HepG2 (cell line): ENCODE results near the gene USP32. TPM values are rescaled to one million over a fixed set of nuclear protein-coding genes. Genes with fewer than 3 reads are reported as not detected.

Source experiments
- ATAC-seq: fragments of 200-7000 bp; cut with Tn5 transposase; 3 replicates; pipeline ENCODE4 v1.9.1; 2020; ENCODE audit warnings: mild to moderate bottlenecking, moderate library complexity
- BruUV-seq: library from RNA; stranded (reverse); fragments of 400-500 nt; replicated peaks from 2 replicates; lab custom pipeline; 2021; lab: Mats Ljungman, UMichigan
- CTCF ChIA-PET: fragments of 300-600 bp; formaldehyde crosslinking; extraction: SDS; loops from one replicate; lab custom pipeline; 2021; ENCODE audit warnings: low total read pairs, inconsistent platforms, low intra/inter-chr PET ratio; lab: Yijun Ruan, JAX
- POLR2A ChIA-PET: fragments of 350-600 bp; sonication (Branson Sonifier 250); formaldehyde crosslinking; loops from one replicate; lab custom pipeline; 2020; ENCODE audit warnings: antibody characterized with exemption, inconsistent platforms; lab: Yijun Ruan, JAX
- DNase-seq: peaks from one replicate; pipeline ENCODE4 v3.0.0-alpha.2; 2015; ENCODE audit warnings: low spot score
- FAIRE-seq: peaks from 3 replicates; lab custom pipeline; 2011; peaks lifted over from hg19 to GRCh38; lab: Jason Lieb, UNC
- H2AFZ ChIP-seq: one replicate; pipeline ENCODE4 v1.6.1; 2011; ENCODE audit warnings: low read length, inconsistent platforms
- H3K27ac ChIP-seq: fragments of 300-600 bp; 3 replicates; pipeline ENCODE4 v1.8.0; 2011; ENCODE audit warnings: mixed run types, mild to moderate bottlenecking, mixed read lengths, low read length, inconsistent platforms; ENCODE audit not compliant: insufficient read depth; ENCODE audit errors: extremely low read length
- H3K27me3 ChIP-seq, 2 experiments: fragments of 200-600 bp in 1 of 2; 2 replicates in 1 of 2; 3 replicates in 1 of 2; pipeline versions ENCODE4 v1.6.0 to v1.8.0; 2011; ENCODE audit warnings: low read length in 2 of 2, mild to moderate bottlenecking in 2 of 2, moderate library complexity in 2 of 2, inconsistent platforms in 1 of 2; ENCODE audit not compliant: insufficient read depth in 2 of 2, control insufficient read depth in 1 of 2
- H3K36me3 ChIP-seq, 2 experiments: fragments of 200-600 bp in 1 of 2; replicated peaks in 1 of 2; 2 replicates in 1 of 2; 3 replicates in 1 of 2; pipeline versions ENCODE4 v1.5.1 to v1.8.0; 2011; ENCODE audit warnings: low read length in 2 of 2, inconsistent platforms in 1 of 2; ENCODE audit not compliant: insufficient read depth in 2 of 2, control insufficient read depth in 1 of 2
- H3K4me1 ChIP-seq: 2 replicates; pipeline ENCODE4 v1.5.1; 2012; ENCODE audit warnings: low read length, inconsistent platforms; ENCODE audit not compliant: insufficient read depth
- H3K4me2 ChIP-seq: 2 replicates; pipeline ENCODE4 v1.6.0; 2011; ENCODE audit warnings: low read depth, low read length, inconsistent platforms
- H3K4me3 ChIP-seq, 3 experiments: fragments of 200-600 bp in 1 of 3; sonication (generic), shearing (Covaris generic) in 1 of 3; replicated peaks in 1 of 3; 2 replicates each; pipeline ENCODE4 v1.5.1; 2011 to 2016; ENCODE audit warnings: low read length in 3 of 3, inconsistent platforms in 2 of 3, low read depth in 2 of 3, mild to moderate bottlenecking in 2 of 3, control low read depth in 1 of 3, mixed read lengths in 1 of 3; ENCODE audit not compliant: insufficient read depth in 1 of 3
- H3K79me2 ChIP-seq: one replicate; pipeline ENCODE4 v1.6.1; 2011; ENCODE audit warnings: low read length, inconsistent platforms; ENCODE audit not compliant: insufficient read depth
- H3K9ac ChIP-seq: 2 replicates; pipeline ENCODE4 v1.6.0; 2011; ENCODE audit warnings: mild to moderate bottlenecking, low read depth, low read length, inconsistent platforms; ENCODE audit not compliant: insufficient read depth
- H3K9me3 ChIP-seq: 2 replicates; pipeline ENCODE4 v1.5.1; 2012; ENCODE audit warnings: mild to moderate bottlenecking, low read length
- H4K20me1 ChIP-seq: 2 replicates; pipeline ENCODE4 v1.6.0; 2011; ENCODE audit warnings: inconsistent platforms, mild to moderate bottlenecking, low read length, moderate library complexity; ENCODE audit not compliant: insufficient read depth
- ATF4 ChIP-seq, 2 experiments: fragments of 450-650 bp in 1 of 2; sonication (generic) in 1 of 2; formaldehyde crosslinking; IDR thresholded peaks; 2 replicates each; pipeline versions ENCODE4 v1.5.0 to v1.8.0; 2020 to 2022; ENCODE audit warnings: mild to moderate bottlenecking in 1 of 2, missing genetic modification reagents in 1 of 2
- BHLHE40 ChIP-seq: IDR thresholded peaks from 2 replicates; pipeline ENCODE4 v1.6.1; 2011; ENCODE audit warnings: low read length, improper control_type of control experiment
- DR1 ChIP-seq: sonication (generic); formaldehyde crosslinking; IDR thresholded peaks from 2 replicates; pipeline ENCODE4 v1.8.0; 2021; ENCODE audit warnings: mild to moderate bottlenecking, missing genetic modification reagents, inconsistent platforms
- KLF9 ChIP-seq: IDR thresholded peaks from 2 replicates; pipeline ENCODE4 v1.6.1; 2016; ENCODE audit warnings: low read depth
- TCF7L2 ChIP-seq: IDR thresholded peaks from 2 replicates; pipeline ENCODE4 v1.6.1; 2011; ENCODE audit warnings: mild to moderate bottlenecking, low read depth, low read length, moderate library complexity
- ZNF382 ChIP-seq: sonication (generic); formaldehyde crosslinking; IDR thresholded peaks from 2 replicates; pipeline ENCODE4 v1.5.0; 2020; ENCODE audit warnings: missing genetic modification reagents, mild to moderate bottlenecking, borderline replicate concordance
- WGBS: methylation state at CpG from one replicate; pipeline ENCODE4 v1.1.6; 2017; ENCODE audit warnings: low lambda C conversion rate; 5-methylcytosine and 5-hydroxymethylcytosine counted together
- in situ Hi-C: cut with HindIII; loops from 2 replicates; pipeline ENCODE4 v1.10.0; 2017; ENCODE audit warnings: low pct_unique_long_range_greater_than_20kb; ENCODE audit not compliant: extremely low pct_ligation_motif_present
- intact Hi-C: fragments of 100-400 bp; cut with micrococcal nuclease; formaldehyde crosslinking; loops from one replicate; pipeline ENCODE4 v1.10.0; 2022; ENCODE audit not compliant: unreplicated experiment
- polyA plus RNA-seq, 8 experiments: library from polyadenylated mRNA; depleted of rRNA in 3 of 8; stranded (reverse) in 7 of 8; unstranded in 1 of 8; fragments of >200 nt; fragmentation: Illumina TruSeq in 4 of 8; extraction: Trizol in 4 of 8; gene quantifications; 2 replicates each; pipeline versions ENCODE4 v1.2.1 to v1.2.3, GENCODE V29; 2011 to 2016; ENCODE audit warnings: low read depth in 4 of 8, missing spikeins in 1 of 8, mixed read lengths in 1 of 8; ENCODE audit not compliant: insufficient read depth in 1 of 8
- total RNA-seq, 5 experiments: library from RNA; depleted of rRNA; stranded (reverse); fragments of >200 nt; fragmentation: Illumina TruSeq; extraction: Trizol; gene quantifications; 2 replicates each; pipeline ENCODE4 v1.2.3, GENCODE V29; 2016; ENCODE audit warnings: low read depth in 1 of 5
- TF ChIP-seq, protein P1 (sequence below): sonication (generic); IDR thresholded peaks from 2 replicates; pipeline ENCODE4 v1.6.1; 2016; ENCODE audit warnings: low read depth, borderline replicate concordance
- TF ChIP-seq, protein P2 (sequence below): sonication (generic); formaldehyde crosslinking; conservative IDR thresholded peaks from 2 replicates; pipeline ENCODE4 v1.5.0; 2020; ENCODE audit warnings: missing genetic modification reagents

USP32 gene
- total and polyA plus RNA-seq, 2 of the 13 experiments (the other 11 are each of a cell fraction or from before 2014, with no cell fraction given), result 24.9 to 39.9 TPM

DNA sequence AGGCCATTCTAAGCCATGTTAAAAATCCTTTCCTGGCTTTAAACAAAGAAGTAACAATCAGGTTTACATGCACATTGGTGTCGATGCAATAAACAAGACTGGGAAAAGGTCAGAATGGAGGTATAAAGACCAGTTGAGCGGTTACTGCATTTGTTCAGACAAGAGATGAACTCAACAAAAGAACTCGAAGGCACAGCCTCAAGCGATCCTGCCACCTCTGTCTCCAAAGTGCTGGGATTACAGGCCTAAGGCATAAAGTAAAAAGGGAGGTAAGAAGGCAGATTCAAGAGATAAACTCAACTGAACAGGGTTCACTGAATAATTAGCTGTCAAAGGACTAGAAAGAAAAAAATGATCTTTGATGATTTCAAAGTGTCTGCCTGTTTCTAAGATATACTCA, 39.4 kb downstream of the USP32 start:
- no peaks in the 10 kb centered on the region for H3K36me3 ChIP-seq
- H3K27ac ChIP-seq, result no peak overlapping the region
- peaks cover 25% of the 10 kb centered on the region; the same call in 1 of the 2 replicates for H4K20me1 ChIP-seq
- H3K4me1 ChIP-seq, result peaks cover 47% of the 10 kb centered on the region
- CTCF ChIA-PET, result no interaction called here
- H3K79me2 ChIP-seq, result peaks cover 24% of the 10 kb centered on the region
- H3K4me2 ChIP-seq, result no peak overlapping the region
- in situ Hi-C loops, result no loop called here
- FAIRE-seq (no peak), DNase-seq (no peak), ATAC-seq (no peak)
- no peaks in the 10 kb centered on the region for H3K9me3 ChIP-seq
- H3K4me3 ChIP-seq, result no peak overlapping the region
- POLR2A ChIA-PET, result no interaction called here
- no TSS peak for BruUV-seq
- H3K27me3 ChIP-seq, result no peaks in the 10 kb centered on the region
- 96% methylated on average over 4 of the region's 4 CpGs for WGBS
- no peak for TF ChIP-seq ZNF382 (CRISPR knock-in tag)
- TF ChIP-seq ATF4 (CRISPR knock-in tag; IDR thresholded peaks at IDR 0.05), result 0 out of 4 replicates have a peak, but pooled peaks of 1 of the 2 experiments have one; percentile 12
- no peak overlapping the region for H2AFZ ChIP-seq
- intact Hi-C loops, result no loop called here
- H3K9ac ChIP-seq, result no peak overlapping the region

DNA sequence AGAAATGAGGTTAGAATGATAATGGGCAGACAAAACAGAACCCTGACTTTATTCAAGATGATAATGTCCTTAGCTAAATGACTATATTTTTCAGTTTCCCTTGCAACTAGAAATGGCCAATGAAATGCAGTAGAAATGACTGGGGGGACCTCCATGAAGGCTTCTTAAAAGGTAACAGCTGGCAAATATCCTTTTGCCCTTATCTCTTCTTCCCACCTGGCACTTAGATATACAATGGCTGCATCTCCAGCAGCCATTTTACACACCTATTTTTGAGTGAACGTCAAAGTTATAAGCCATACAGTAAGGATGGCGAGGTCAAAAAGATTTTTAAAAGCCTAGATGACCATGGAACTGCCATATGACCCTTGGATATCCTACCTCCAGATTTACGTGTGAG, 39.9 kb downstream of the USP32 start:
- intact Hi-C loops, result no loop called here
- Histone ChIP-seq H2AFZ (no peak overlapping the region), H4K20me1 (peaks cover 23% of the 10 kb centered on the region; the same call in 1 of the 2 replicates), H3K27ac (no peak overlapping the region), H3K4me3 (no peak overlapping the region), H3K36me3 (no peaks in the 10 kb centered on the region), H3K9me3 (no peaks in the 10 kb centered on the region), H3K27me3 (no peaks in the 10 kb centered on the region), H3K4me2 (no peak overlapping the region), H3K9ac (no peak overlapping the region), H3K4me1 (peaks cover 45% of the 10 kb centered on the region), H3K79me2 (peaks cover 24% of the 10 kb centered on the region)
- CTCF ChIA-PET, result no interaction called here
- FAIRE-seq (no peak), ATAC-seq (no peak), DNase-seq (no peak)
- POLR2A ChIA-PET, result no interaction called here
- no TSS peak for BruUV-seq
- TF ChIP-seq KLF9 (CRISPR knock-in tag) (no peak), TCF7L2 (0 out of 2 replicates have a peak, but pooled peaks have one; percentile 21), BHLHE40 (no peak), DR1 (no peak)
- TF ChIP-seq, protein P1, sequence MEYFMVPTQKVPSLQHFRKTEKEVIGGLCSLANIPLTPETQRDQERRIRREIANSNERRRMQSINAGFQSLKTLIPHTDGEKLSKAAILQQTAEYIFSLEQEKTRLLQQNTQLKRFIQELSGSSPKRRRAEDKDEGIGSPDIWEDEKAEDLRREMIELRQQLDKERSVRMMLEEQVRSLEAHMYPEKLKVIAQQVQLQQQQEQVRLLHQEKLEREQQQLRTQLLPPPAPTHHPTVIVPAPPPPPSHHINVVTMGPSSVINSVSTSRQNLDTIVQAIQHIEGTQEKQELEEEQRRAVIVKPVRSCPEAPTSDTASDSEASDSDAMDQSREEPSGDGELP, result no peak
- TF ChIP-seq, protein P2, sequence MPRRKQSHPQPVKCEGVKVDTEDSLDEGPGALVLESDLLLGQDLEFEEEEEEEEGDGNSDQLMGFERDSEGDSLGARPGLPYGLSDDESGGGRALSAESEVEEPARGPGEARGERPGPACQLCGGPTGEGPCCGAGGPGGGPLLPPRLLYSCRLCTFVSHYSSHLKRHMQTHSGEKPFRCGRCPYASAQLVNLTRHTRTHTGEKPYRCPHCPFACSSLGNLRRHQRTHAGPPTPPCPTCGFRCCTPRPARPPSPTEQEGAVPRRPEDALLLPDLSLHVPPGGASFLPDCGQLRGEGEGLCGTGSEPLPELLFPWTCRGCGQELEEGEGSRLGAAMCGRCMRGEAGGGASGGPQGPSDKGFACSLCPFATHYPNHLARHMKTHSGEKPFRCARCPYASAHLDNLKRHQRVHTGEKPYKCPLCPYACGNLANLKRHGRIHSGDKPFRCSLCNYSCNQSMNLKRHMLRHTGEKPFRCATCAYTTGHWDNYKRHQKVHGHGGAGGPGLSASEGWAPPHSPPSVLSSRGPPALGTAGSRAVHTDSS, result no peak
- WGBS, result 96% methylated on average over 3 of the region's 3 CpGs
- in situ Hi-C loops, result no loop called here
